Esophagus squamous epithelium (tissue), 4 donors: ENCODE results near the gene REXO5.

Experiments
- POLR2A ChIP-seq, 4 donors: fragments of 450-650 bp; IDR thresholded peaks; one replicate each; pipeline ENCODE4 v1.6.1; 2017; ENCODE audit warnings: antibody characterized with exemption in 4 of 4, mild to moderate bottlenecking in 4 of 4, moderate library complexity in 3 of 4
- TF ChIP-seq, protein P1 (sequence below), 6 experiments: fragments of 450-650 bp in 4 of 6; fragments of 200-600 bp in 2 of 6; sonication (generic) in 2 of 6; IDR thresholded peaks; one replicate each; pipeline ENCODE4 v1.5.1; 2016 to 2019; ENCODE audit warnings: antibody characterized with exemption in 6 of 6, mild to moderate bottlenecking in 4 of 6, moderate library complexity in 4 of 6

DNA sequence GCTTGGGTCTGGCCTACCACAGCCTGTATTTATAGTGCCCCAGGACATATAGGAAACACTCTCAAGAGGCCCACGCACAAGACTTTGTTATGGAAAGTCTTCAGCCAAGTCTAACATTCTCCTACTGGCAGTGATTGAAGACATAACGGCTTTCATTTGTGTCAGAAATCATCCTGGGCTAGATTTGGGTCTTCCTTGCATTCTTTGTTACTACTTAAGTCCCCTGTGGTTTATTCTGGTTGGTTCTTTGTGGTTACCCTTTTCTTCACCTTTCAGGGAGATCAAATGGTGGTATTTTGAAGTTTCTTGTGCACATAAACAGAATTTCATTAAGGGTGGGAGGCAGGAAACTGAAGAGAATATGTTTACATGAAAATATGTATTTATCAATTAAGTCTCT lies 37.7 kb downstream of the REXO5 start:
- no peak for TF ChIP-seq POLR2A (IDR thresholded peaks at IDR 0.05)
- TF ChIP-seq, protein P1, sequence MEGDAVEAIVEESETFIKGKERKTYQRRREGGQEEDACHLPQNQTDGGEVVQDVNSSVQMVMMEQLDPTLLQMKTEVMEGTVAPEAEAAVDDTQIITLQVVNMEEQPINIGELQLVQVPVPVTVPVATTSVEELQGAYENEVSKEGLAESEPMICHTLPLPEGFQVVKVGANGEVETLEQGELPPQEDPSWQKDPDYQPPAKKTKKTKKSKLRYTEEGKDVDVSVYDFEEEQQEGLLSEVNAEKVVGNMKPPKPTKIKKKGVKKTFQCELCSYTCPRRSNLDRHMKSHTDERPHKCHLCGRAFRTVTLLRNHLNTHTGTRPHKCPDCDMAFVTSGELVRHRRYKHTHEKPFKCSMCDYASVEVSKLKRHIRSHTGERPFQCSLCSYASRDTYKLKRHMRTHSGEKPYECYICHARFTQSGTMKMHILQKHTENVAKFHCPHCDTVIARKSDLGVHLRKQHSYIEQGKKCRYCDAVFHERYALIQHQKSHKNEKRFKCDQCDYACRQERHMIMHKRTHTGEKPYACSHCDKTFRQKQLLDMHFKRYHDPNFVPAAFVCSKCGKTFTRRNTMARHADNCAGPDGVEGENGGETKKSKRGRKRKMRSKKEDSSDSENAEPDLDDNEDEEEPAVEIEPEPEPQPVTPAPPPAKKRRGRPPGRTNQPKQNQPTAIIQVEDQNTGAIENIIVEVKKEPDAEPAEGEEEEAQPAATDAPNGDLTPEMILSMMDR (IDR thresholded peaks at IDR 0.05): no peak
